GM10248 (cell line): ENCODE data around the gene PLP2.
"Not testable (repeated sequence)": the region's sequence is repeated elsewhere in the genome, so short reads cannot be mapped to it uniquely, and the experiment has no call there.

ENCODE experiments used
- CTCF ChIA-PET: fragments of 300-600 bp; sonication (Branson Sonifier 250); formaldehyde crosslinking; extraction: SDS; loops from one replicate; lab custom pipeline; 2021; ENCODE audit warnings: antibody characterized with exemption; lab: Yijun Ruan, JAX
- POLR2A ChIA-PET: fragments of 350-650 bp; sonication (Branson Sonifier 250); formaldehyde crosslinking; extraction: SDS; loops from one replicate; lab custom pipeline; 2020; ENCODE audit warnings: antibody characterized with exemption; lab: Yijun Ruan, JAX
- DNase-seq: peaks from one replicate; pipeline ENCODE4 v3.0.0; 2012; ENCODE audit errors: extremely low spot score
- CTCF ChIP-seq: IDR thresholded peaks from 2 replicates; pipeline ENCODE4 v1.5.1; 2012; ENCODE audit warnings: mild to moderate bottlenecking, low read depth; ENCODE audit errors: extremely low read depth, missing control alignments, control extremely low read depth

The PLP2 gene, protein sequence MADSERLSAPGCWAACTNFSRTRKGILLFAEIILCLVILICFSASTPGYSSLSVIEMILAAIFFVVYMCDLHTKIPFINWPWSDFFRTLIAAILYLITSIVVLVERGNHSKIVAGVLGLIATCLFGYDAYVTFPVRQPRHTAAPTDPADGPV

DNA sequence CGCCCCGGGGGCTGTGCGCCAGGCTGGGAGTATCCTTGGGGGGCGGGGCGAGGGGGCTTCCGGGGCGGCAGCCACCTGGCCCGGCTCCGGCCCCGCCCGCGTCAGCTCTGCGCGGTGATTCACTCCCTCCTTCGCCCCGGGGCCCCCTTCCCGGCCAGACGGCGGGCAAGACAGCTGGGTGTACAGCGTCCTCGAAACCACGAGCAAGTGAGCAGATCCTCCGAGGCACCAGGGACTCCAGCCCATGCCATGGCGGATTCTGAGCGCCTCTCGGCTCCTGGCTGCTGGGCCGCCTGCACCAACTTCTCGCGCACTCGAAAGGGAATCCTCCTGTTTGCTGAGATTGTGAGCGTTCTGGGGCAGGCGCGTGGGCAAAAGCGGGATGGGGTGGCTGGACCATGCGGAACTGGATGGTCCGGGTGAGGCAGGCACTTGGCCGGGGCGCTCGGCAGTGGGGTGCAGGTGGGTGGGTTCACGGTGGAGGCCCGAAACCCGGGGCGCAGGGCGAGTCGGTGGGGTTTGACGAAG lies at the start of gene PLP2:
TSS of gene PLP2 (plus strand) at position 147 of the 528 bp plus-strand sequence. CDS start at position 250, 103 bp downstream.
- peak; percentile 50 for DNase-seq
- POLR2A ChIA-PET = no interaction called here

DNA sequence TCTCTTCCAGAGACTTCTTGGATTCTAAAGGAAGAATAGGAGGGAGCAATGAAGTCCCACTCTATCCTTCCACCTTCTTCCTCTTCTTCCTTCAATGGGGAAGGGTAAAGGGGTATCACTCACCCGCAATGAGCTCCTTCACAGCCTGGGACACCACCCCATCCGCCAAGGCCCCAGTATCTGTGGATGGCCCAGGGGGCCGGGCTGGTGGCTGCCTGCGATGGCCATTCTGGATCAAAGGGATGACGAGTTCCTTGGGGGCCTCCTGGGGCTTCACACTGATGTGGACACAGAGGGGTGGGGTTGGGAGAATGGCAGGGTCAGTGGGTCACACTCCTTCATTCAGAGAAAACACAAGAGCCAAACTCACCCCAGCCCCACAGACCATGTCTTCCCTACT lies 49.2 kb upstream of the PLP2 start:
- ChIA-PET CTCF (no interaction called here), POLR2A (no interaction called here)
- no peak for DNase-seq
- TF ChIP-seq CTCF = no peak

More for the DNA sequence above, at the start of gene PLP2:
- TF ChIP-seq CTCF = no peak
- CTCF ChIA-PET = interaction anchor here (1.2 to 2.0 kb wide), 2 partner anchors 8 to 16 kb away, joined by 4 to 7 read pairs; no protein-coding TSS in a partner anchor

DNA sequence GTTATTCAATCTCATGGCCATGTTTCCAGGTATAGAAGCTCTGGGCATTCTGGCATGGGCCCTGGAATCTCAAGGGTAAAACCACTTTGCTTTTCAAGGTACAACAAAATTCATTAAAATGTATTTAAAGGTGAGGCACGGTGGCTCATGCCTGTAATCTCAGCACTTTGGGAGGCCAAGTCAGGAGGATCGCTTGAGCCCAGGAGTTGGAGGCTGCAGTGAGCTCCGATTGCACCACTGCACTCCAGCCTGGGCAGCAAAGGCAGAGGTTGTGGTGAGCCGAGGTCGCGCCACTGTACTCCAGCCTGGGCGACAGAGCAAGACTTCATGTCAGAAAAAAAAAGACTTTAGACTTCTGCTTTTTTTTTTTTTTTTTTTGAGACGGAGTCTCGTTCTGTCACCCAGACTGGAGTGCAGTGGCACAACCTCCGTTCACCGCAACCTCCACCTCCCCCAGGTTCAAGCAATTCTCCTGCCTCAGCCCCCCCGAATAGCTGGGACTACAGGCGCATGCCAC lies 43.9 kb upstream of the PLP2 start:
- POLR2A ChIA-PET, DNase-seq, CTCF ChIA-PET: not testable (repeated sequence)

- POLR2A ChIA-PET = no interaction called here
- CTCF ChIA-PET = no interaction called here
- TF ChIP-seq CTCF = no peak
- DNase-seq = no peak
These were observed 42.3 kb upstream of the PLP2 start for GRCh38 chrX:49129427-49129826.

- DNase-seq, POLR2A ChIA-PET, CTCF ChIA-PET: not testable (repeated sequence)
These were observed 39.4 kb upstream of the PLP2 start for GRCh38 chrX:49132275-49132674.

GRCh38 chrX:49133759-49134158 lies 37.9 kb upstream of the PLP2 start:
- ChIA-PET POLR2A (no interaction called here), CTCF (interaction anchor here (1.3 kb wide), 1 partner anchor 59 kb away, joined by 4 read pairs; no protein-coding TSS in a partner anchor)
- no peak for DNase-seq
- no peak for TF ChIP-seq CTCF

- TF ChIP-seq CTCF = no peak
- POLR2A ChIA-PET = interaction anchor here (0.6 kb wide), 1 partner anchor 94 kb away, joined by 5 read pairs; the partner anchor contains the start of gene TFE3
- no peak for DNase-seq
- CTCF ChIA-PET = interaction anchor here (0.9 kb wide), 1 partner anchor 18 kb away, joined by 4 read pairs; no protein-coding TSS in a partner anchor
These were observed 34.2 kb upstream of the PLP2 start for GRCh38 chrX:49137492-49137891.

GRCh38 chrX:49139713-49140112 lies 32.0 kb upstream of the PLP2 start:
- no peak for DNase-seq
- POLR2A ChIA-PET = no interaction called here
- CTCF ChIA-PET = no interaction called here
- no peak for TF ChIP-seq CTCF
